Stimulated activated CD8-positive, alpha-beta memory T cell treated with anti-CD3 and anti-CD28 coated beads, Interleukin-7, amount 100 ng/mL, for 1 hour (primary cell): ENCODE results near the gene ADD1.
"Not testable (repeated sequence)": the region's sequence is repeated elsewhere in the genome, so short reads cannot be mapped to it uniquely, and the experiment has no call there.

ENCODE experiments used
- DNase-seq, 2 donors: peaks; one replicate each; pipeline ENCODE4 v3.0.0-alpha.2; 2020; ENCODE audit warnings: low read depth in 2 of 2

The ADD1 gene

DNA sequence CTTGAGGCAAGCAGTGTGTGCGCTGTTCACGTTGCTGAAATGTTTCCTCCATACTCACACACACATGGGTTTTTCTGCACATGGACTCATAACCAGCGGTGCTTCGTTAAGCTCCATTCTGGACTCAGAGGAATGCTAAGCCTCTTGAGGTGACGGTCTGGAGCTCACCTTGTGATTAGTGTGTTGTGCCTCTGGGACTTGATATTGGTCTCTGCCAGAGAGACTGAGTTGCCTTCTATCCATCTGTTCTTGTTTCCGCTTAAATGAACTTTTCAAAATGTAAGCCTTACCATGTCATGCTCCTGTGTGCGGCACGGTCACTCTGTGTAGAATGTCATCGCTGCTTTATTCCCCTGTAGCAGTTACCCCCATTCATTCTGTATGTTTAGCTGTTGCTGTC lies 42.5 kb downstream of the ADD1 start:
- DNase-seq = no peak

DNA sequence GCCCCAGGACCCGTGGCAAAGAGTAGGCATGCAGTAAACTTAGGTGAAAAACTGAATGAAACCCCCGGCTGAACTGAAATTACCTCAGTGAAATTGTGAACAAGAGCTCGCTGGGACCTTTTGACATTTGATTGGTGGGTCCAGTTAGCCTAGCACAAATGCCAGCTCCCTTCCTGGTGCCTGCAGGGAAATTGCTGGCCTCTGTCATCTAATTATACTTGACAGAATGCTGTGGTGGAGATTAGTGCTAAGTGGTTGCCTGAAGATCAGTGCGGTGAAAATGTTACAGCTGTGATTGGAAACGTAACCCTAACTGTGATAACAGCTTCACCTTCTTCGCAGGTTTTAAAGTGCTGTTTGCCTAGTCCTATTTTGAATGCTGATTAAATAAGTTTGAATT lies 43.0 kb downstream of the ADD1 start:
- DNase-seq = no peak

DNA sequence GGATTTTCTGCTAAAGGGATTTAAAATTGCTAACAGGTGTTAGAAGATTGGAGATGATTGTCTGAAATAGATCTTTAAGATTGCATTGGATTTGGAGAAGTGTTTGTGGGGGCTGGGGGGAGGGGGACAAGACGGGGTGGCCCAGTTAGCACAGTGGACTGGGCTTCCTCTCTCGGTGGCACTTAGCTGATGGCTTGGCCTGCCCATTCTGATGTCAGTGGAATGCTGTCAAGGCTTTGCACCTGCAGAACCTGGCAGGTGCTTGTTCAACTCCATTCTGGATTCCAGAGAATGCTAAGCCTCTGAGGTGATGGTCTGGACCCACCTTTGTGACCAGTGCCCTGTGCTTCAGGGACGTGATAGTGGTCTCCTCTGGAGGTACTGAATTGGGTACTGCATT lies 43.7 kb downstream of the ADD1 start:
- no peak for DNase-seq

DNA sequence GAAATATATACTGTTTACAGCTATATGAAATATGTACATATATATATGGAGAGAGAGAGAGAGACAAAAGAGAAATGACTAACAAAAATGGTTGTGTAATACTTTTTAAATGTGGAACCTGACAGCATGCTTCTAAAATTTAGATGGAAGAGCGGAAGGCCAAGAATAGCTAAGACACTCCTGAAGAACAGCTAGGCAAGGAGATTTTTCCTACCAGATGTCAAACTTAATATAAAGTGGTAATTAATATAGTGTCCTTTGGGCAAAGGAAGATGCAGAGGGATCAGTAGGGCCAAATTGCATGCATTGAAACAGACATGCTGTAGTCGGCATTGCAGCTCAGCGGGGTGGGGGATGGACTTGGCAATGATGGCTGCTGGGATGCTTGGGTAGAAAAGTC lies 45.2 kb downstream of the ADD1 start:
- no peak for DNase-seq

DNA sequence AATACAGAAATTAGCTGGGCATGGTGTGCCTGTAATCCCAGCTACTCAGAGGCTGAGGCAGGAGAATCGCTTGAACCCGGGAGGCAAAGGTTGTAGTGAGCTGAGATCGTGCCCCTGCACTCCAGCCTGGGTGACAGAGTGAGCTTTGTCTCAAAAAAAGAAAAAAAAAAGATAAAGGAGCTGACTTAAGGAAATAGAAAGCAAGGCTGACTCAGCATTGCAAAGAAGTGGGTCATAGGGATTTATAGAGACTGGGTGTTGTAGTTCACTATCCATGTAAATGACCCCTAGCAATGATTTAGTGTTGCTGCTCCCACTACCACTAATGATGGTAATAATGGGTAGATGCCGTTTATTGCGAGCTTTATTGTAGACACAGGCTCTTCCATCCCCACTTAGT lies 47.6 kb downstream of the ADD1 start:
- DNase-seq = no peak

DNA sequence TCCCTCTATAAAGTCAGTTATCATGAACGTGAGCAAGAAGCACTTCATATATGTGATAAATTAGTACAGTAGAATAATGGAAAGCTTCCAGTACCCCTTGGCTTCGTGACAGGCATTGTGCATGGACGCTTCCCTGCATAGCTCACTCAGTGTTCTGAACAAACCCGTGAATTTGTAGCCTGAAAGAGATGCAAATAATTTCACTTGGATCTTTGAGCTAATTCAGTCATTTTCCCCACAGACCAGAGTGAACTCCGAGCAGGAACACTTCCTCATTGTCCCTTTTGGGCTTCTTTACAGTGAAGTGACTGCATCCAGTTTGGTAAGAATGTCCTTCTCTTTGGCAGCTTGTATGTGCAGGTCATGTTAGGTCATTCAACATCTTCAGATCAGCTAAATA lies 50.1 kb downstream of the ADD1 start:
- no peak for DNase-seq

DNA sequence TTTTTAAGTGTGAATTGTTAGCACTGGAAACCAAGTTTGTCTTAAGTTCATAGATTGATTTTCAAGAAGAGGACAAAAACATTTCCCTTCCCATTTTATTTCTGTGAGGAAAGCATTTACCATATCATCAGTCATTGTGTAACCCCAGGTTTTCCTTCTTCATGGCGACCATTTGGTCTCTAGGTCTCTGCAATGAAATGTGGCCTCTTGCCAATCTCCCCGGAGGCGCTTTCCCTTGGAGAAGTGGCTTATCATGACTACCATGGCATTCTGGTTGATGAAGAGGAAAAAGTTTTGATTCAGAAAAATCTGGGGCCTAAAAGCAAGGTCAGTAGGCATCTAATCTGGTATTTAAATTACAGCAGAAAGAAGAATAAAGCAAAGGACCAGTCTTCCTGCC lies 54.4 kb downstream of the ADD1 start:
- no peak for DNase-seq

DNA sequence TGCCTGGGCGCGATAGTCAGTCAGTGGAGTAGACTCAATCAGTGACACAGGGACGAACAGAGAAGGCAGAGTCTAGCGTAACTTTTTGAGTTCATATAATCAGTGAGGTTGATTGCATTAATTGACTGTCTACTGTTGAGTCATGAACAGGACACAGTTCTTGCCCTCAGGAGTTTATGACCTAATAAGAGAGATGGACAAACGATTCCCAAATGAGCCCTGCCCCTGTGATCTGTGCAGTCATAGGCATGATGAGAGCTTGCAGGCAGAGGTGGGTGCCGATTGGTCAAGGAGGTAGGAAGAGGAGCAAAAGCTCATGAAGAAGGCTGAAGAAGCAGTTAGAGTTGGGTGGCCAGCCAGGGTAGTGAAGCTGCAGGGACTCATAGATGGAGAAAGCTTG lies 57.1 kb downstream of the ADD1 start:
- no peak for DNase-seq

DNA sequence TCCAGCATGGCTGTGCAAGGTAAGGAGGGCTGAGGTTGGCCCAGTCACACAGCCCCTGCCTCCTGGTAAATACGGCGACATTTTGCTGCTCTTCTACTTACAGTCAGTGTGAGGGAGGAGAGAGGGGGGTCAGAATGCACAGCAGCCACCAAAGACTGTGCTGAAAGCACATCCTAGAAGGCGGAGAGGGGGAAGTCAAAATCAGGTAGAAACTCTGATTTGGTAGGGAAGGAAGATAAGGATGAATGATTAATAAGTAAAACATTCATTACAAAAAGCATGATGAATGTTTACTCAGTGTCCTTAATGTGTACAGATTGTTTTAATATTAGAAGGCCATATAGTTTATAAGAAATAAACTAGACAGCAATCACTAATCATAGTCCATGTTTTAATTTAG lies 57.5 kb downstream of the ADD1 start:
- DNase-seq = no peak

DNA sequence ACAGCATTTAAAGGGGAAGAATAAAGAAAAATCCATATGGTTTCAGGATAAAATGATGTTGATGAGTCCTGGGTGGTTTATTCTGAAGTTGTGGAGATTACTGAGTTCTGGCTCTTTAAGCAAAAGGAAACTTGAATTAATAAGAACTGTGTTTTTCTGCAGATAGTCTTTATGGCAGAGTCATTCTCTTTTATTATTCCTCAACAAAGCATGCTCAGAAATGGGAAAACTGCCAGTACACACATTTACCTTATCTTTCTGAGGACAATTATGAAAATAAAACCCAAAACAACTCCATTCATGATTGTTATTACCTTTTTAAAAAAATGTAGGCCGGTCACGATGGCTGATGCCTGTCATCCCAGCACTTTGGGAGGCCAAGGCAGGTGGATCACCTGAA lies 58.5 kb downstream of the ADD1 start:
- no peak for DNase-seq

DNA sequence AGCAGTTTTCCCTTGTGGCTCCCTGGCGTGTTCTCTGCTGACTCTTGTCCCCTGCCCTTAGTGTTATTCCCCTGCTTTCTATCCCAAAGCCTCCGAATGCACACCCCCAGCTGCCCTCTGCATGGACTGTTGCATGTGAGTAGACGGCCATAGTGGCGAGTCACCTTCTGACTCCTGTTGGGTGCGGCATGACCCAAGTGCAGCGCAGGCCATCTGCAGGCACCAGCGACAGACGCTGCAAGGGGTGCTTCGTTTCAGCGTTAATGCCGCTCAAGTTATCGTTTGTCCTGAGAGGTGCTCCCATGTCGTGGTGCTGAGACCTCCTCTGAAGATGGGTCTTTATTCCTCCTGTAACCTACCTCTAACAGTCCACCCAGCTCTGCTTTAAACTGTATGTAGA lies 61.9 kb downstream of the ADD1 start:
- no peak for DNase-seq

DNA sequence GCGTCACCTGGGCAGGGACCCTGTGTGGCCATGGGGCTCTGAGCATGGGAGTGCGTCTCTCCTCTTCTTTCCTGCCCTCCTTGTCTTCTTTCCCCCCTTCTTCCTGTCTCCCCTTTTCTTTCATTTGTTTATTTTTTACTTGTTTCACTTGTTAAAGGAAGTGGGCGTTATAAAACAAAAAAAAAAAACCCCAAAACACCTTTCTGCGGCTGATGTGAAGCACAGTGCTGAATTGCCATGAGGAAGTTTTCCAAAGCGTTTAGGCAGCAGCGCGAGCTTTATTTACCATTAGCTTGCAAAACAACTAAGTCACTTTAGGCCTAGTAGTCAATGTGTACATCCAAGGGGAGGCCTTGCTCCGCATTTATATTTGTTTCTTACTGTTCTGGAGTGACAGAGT lies 62.6 kb downstream of the ADD1 start:
- no peak for DNase-seq

DNA sequence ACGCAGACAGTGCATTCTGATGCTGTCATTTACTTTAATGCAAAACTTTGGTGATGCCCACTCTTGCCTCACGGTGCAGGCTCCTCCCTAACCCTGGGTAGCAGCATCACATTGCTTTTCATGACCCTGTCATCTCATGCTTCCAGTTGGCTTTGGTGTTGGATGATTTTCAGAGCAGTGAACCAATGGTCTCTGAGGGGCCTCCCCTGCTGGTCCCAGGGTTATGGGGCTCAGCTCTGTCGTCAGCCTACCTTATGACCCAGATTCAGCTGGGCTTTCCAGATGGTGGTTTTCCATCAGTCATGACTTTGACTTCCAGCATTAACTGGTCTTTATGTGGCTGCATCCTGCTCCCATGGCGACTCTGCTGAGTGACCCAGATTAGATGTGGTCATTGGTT lies 63.6 kb downstream of the ADD1 start:
- no peak for DNase-seq

DNA sequence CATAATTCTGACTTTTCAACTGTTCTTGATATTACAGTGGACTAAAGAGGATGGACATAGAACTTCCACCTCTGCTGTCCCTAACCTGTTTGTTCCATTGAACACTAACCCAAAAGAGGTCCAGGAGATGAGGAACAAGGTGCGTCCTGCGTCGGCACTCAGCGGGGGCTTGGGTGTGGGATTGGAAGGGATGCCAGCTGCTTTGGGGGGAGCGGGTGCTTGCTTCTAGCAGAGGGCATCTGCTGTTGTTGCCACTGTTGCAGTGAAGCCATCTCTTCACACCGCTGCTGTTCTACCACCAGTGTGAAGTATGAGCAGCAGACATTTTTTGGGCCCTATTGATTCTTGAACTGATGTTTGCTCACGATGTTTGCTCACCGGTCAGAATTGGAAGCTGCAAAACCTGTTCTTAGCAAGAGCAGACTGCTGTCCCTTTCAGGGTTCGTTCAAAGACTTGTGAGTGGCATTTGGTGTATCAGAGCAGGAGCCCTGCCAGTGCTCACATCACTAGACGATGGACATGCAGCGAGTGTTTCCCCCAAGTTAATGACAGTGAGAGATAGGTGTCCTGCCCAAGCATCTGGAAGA lies 64.2 kb downstream of the ADD1 start:
- no peak for DNase-seq

DNA sequence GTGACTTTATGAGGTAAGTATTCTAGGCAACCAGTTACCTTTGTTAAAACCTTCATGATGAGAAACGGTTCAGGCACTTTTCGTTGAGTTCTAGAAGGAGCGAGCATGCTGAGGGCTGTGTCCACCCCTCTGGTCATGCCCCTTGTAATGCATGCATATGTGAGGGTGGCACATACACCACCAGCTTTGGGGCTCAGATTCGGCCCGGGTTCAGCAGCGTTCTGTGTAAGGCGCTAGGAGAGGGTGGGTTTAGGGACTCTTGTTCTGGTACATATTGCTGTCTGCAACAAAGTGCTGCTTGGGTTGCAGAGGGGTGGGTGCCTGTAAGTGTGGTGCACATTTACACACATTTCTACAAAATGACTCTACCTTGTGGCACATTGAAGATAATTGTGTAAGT lies 65.0 kb downstream of the ADD1 start:
- no peak for DNase-seq

DNA sequence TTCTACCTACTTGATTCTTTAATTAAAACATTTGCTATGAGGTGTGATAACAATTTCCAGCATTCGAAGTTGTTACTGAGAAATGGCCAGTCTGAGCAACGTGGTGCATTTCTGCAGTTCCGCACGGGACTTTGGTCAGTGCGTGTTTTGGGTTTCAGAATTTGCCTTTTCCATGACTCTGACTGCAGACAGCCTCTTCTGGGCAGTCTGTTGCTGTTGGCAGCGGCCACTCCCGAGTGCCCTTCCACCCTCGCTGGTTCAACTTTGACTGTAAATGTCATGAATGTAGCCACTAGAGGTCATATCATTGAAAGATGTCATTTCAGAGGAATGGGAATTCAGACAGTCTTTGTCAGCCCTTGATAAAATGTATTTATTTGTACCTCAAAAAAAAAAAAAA lies 65.9 kb downstream of the ADD1 start:
- DNase-seq = no peak

DNA sequence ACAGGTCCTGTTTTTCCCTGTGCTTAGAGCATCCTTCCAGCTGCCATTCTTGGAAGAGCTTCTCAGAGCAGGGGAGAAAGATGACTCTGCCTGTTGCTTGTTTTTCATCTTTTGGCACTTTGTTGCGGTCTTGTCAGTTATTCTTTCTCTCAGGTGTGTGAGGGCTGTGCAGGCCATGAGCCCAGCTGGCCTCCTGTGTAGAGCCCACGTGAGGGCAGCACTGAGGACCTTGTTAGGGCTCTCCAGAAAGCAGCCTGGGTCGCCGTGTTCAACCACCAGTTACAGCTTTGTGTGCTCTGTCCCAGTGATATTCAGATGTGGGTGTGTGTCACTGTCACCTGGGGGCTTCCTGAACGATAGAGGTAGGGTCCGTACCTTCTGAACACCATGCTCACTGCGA lies 66.8 kb downstream of the ADD1 start:
- no peak for DNase-seq

DNA sequence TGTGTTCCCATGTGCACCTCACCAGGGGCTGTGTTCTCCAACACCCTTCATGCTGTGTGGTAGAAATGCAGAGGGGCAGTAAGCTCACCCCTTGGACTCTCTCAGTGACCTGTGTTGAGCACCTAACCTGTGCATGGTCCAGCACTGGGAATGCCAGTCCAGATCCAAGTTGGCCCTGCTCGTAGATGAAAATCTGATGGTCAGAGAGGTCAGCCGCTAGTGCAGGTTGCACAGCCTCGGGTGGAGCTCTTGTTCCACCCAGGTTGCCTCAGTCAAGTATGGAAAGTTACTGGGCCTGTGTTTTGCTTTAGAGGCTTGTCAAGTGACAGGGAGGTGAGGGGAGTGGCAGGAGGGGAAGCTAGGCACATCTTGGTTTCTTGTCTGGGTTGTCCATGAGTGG lies 68.2 kb downstream of the ADD1 start:
- DNase-seq = no peak

DNA sequence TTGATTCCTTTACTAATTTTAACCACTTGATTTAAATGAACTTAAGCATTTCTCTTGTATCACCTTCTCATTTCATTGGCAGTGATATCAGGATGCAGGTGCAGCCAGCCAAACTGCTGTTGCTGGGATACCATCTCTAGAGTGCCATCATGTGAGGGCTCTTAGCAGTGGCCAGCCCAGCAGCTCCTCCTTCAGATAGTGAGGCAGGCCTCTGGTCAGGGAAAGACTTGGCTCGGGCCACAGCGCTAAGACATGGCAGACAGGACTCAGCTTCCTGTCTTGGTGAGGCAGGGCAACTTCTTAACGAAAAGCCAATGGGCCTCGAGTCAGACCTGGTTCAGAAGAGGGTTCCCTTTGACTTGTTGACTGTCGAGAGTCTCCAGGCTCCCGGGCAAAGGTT lies 69.5 kb downstream of the ADD1 start:
- DNase-seq = no peak

DNA sequence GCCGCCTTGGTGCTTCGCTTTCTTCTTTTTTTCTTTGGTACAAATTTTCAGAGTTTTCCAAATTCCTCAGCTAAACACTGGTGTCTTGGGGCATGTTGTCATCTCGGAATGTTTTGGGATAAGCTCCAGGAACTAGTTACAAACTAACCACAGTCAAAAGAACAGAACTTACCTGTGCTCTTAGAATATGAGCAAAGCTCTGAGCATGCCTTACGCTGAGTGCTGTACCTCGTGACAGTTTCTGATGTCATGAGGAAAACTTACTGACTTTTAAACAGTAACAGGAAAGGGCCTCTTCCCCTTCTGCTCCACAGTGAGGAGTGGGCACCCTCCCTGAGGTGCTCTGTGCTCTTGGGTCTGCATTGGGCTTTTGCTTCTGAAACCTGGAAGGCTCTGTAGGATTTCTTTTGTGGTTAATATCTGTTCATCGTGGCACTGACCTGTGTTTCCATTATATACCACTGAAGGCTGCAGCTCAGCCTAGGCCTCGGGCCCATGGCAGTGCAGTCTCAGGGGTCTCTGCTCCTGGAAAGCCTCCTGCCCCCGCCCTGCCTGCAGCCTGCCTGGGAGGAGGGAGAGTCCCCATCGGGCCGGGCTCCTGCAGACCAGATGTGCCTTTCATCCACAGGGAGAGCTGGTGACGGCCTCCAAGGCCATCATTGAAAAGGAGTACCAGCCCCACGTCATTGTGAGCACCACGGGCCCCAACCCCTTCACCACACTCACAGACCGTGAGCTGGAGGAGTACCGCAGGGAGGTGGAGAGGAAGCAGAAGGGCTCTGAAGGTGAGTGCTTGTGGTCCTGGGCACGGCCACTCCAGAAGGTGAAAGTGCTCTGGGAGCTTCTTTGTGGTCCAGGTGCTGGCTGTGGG lies 70.8 kb downstream of the ADD1 start:
- DNase-seq = no peak

DNA sequence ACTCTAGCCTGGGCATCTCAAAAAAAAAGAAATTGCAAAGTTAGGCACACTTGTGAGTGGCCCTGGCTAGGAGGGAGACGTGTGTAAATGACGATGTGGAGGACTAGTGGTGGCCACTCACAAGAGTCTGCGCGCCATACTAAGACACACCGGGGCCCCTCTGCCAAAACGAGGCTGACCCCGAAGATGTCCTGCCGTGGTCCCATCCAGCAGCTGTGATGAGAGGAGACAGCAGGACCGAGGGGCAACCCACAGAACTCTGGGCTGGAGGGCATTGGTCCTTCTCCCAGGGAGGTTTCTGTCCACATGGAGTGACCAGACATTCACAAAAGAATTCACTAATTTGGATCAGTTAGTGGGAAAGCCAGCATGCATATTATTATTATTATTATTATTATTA lies 72.1 kb downstream of the ADD1 start:
- no peak for DNase-seq

DNA sequence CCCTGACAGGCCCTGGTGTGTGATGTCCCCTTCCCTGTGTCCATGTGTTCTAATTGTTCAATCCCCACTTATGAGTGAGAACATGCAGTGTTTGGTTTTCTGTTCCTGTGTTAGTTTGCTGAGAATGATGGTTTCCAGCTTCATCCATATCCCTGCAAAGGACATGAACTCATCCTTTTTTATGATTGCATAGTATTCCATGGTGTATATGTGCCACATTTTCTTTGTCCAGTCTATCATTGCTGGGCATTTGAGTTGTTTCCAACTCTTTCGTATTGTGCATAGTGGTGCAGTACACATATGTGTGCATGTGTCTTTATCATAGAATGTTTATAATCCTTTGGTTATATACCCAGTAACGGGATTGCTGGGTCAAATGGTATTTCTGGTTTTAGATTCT lies 73.1 kb downstream of the ADD1 start:
- DNase-seq = not testable (repeated sequence)

DNA sequence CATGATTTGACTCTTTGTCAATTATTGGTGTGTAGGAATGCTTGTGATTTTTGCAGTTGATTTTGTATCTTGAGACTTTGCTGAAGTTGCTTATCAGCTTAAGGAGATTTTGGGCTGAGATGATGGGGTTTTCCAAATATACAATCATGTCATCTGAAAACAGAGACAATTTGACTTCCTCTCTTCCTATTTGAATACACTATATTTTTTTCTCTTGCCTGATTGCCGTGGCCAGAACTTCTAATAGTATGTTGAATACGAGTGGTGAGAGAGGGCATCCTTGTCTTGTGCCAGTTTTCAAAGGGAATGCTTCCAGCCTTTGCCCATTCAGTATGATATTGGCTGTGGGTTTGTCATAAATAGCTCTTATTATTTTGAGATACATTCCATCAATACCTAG lies 74.7 kb downstream of the ADD1 start:
- not testable (repeated sequence) for DNase-seq

DNA sequence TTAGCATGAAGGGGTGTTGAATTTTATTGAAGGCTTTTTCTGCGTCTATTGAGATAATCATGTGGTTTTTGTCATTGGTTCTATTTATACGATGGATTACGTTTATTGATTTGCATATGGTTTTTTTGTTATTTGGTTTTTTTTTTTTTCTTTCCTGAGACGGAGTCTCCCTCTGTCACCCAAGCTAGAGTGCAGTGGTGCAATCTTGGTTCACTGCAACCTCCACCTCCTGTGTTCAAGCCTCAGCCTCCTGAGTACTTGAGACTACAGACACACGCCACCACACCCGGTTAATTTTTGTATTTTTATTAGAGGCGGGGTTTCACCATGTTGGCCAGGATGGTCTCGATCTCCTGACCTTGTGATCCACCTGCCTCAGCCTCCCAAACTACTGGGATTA lies 75.1 kb downstream of the ADD1 start:
- DNase-seq = not testable (repeated sequence)
